ENCODE data around the gene ZRSR2.

GRCh38 chrX:15786915-15787314 is 3.4 kb upstream of the ZRSR2 start:
- TF ChIP-seq CTCF (IDR thresholded peaks at IDR 0.05) (no peak), POLR2A (IDR thresholded peaks at IDR 0.05) (no peak)
